ENCODE data around the gene PTPRC.

GRCh38 chr1:198798923-198799386 is 160.1 kb downstream of the PTPRC start:
- TF ChIP-seq CTCF (conservative IDR thresholded peaks at IDR 0.05) (no peak), ZFX (IDR thresholded peaks at IDR 0.05) (no peak)
